Thymus (tissue), 11 donors: ENCODE data around the gene GRK5. TPM values are rescaled to one million over a fixed set of nuclear protein-coding genes. Genes with fewer than 3 reads are reported as not detected.
"Not testable (repeated sequence)": the region's sequence is repeated elsewhere in the genome, so short reads cannot be mapped to it uniquely, and the experiment has no call there.

Source experiments
- DNase-seq, 9 donors: peaks; one replicate each; pipeline ENCODE4 v3.0.0-alpha.2; 2013; ENCODE audit warnings: low spot score in 9 of 9, low read depth in 6 of 9, missing footprints in 1 of 9
- H3K27ac ChIP-seq, 2 donors: one replicate each; pipeline ENCODE4 v1.5.1; 2013; ENCODE audit warnings: control low read depth in 1 of 2, low read depth in 1 of 2, low read length in 1 of 2, mild to moderate bottlenecking in 1 of 2, moderate library complexity in 1 of 2
- H3K27me3 ChIP-seq, 2 donors: one replicate each; pipeline ENCODE4 v1.5.1; 2013; ENCODE audit warnings: low read length in 1 of 2; ENCODE audit not compliant: control insufficient read depth in 2 of 2, insufficient read depth in 1 of 2
- H3K36me3 ChIP-seq, 2 donors: one replicate each; pipeline ENCODE4 v1.5.1; 2013; ENCODE audit warnings: low read length in 1 of 2, mild to moderate bottlenecking in 1 of 2, moderate library complexity in 1 of 2; ENCODE audit not compliant: control insufficient read depth in 2 of 2, insufficient read depth in 2 of 2
- H3K4me1 ChIP-seq, 2 donors: one replicate each; pipeline ENCODE4 v1.5.1; 2013; ENCODE audit warnings: low read length in 2 of 2; ENCODE audit not compliant: control insufficient read depth in 2 of 2, insufficient read depth in 2 of 2
- H3K4me3 ChIP-seq, 2 donors: one replicate each; pipeline ENCODE4 v1.5.1; 2013; ENCODE audit warnings: low read length in 2 of 2, control low read depth in 1 of 2, mild to moderate bottlenecking in 1 of 2
- H3K9me3 ChIP-seq, 2 donors: one replicate each; pipeline ENCODE4 v1.5.1; 2013; ENCODE audit warnings: low read length in 1 of 2, mild to moderate bottlenecking in 1 of 2; ENCODE audit not compliant: control insufficient read depth in 2 of 2, insufficient read depth in 1 of 2
- WGBS: extraction: QIAGEN DNeasy Blood & Tissue Kit; methylation state at CpG from one replicate; pipeline ENCODE4 v1.1.7; 2013; 5-methylcytosine and 5-hydroxymethylcytosine counted together
- polyA plus RNA-seq: library from polyadenylated mRNA; stranded (reverse); fragments of 200-250 nt; gene quantifications from one replicate; pipeline ENCODE4 v1.2.3, GENCODE V29; 2013
- total RNA-seq: library from RNA; stranded (reverse); fragments of 120-200 nt; gene quantifications from one replicate; pipeline ENCODE4 v1.2.4, GENCODE V29; 2013
- donor health status: healthy.

The GRK5 gene
- total and polyA plus RNA-seq, 2 donors = 14.4 to 18.5 TPM

DNA sequence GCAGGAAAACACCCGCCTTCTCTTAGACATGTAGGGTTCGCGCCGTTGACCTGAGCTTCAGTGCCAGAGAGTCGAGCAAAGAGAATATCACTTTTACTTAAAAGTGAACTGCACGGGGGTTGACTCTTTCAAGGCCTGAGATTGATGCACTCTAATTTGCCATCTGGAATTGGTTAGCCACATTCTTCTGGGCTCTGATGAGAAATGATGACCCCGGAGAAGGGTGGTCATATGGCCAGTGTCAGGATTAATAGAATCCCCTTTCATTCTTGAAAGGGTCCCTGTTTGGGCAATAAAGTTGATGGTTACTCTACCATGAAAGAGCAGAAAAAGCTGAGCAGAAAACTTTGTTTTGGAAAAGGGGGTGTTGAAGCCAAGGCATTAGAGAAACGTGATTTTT is 31.2 kb downstream of the GRK5 start:
- Histone ChIP-seq H3K27ac (no peak overlapping the region), H3K9me3 (no peaks in the 10 kb centered on the region), H3K27me3 (no peaks in the 10 kb centered on the region), H3K4me1 (peaks cover 11 to 19% of the 10 kb centered on the region in 2 donors), H3K4me3 (no peak overlapping the region), H3K36me3 (peaks cover 0 to 4% of the 10 kb centered on the region in 2 donors)
- no peak for DNase-seq
- 95% methylated on average over 8 of the region's 8 CpGs for WGBS

GRCh38 chr10:119239015-119239414 is 31.6 kb downstream of the GRK5 start:
- H3K36me3 ChIP-seq, H3K4me3 ChIP-seq, DNase-seq, H3K27me3 ChIP-seq, H3K9me3 ChIP-seq, H3K27ac ChIP-seq: not testable (repeated sequence)
- peaks cover 11 to 19% of the 10 kb centered on the region in 2 donors for H3K4me1 ChIP-seq
- WGBS = 97% methylated on average over 6 of the region's 6 CpGs

DNA sequence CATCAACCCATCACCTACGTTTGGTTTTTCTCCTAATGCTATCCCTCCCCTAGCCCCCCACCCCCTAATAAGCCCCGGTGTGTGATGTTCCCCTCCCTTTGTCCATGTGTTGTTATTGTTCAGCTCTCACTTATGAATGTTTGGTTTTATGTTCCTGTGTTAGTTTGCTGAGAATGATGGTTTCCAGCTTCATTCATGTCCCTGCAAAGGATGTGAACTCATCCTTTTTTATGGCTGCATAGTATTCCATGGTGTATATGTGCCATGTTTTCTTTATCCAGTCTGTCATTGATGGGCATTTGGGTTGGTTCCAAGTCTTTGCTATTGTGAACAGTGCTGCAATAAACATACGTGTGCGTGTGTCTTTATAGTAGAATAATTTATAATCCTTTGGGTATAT is 32.3 kb downstream of the GRK5 start:
- not testable (repeated sequence) for DNase-seq, H3K27ac ChIP-seq, H3K27me3 ChIP-seq, H3K4me3 ChIP-seq, H3K9me3 ChIP-seq, H3K36me3 ChIP-seq
- H3K4me1 ChIP-seq = peaks cover 11 to 19% of the 10 kb centered on the region in 2 donors
- WGBS = 98% methylated on average over 4 of the region's 4 CpGs

DNA sequence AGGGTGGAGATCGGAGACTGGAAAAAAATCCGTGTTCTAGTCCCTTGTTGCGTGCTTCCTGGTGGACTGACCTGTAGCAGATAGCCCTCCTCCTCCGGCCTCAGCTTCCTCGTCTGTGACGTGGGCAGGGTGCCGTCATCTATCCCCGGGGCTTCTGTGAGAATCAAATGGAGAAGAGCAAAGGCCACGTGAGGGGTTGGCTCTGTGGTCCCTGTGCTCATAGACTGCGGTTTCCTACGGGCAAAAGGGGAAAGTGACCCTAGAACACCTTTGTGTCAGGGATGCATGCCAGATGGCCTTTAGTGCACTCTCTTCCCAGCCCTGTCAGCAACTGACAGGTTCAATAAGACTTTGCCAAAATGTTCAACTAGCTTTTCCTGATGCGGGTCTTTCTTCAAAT is 33.7 kb downstream of the GRK5 start:
- no peaks in the 10 kb centered on the region for H3K27me3 ChIP-seq
- WGBS = 94% methylated on average over 12 of the region's 12 CpGs
- no peak overlapping the region for H3K27ac ChIP-seq

GRCh38 chr10:119242186-119242585 is 34.8 kb downstream of the GRK5 start:
- 99% methylated on average over 7 of the region's 7 CpGs for WGBS
- Histone ChIP-seq H3K27ac (no peak overlapping the region), H3K4me3 (no peak overlapping the region)

More for the DNA sequence above, 33.7 kb downstream of the GRK5 start:
- no peak for DNase-seq
- H3K4me1 ChIP-seq = peaks cover 11 to 19% of the 10 kb centered on the region in 2 donors
- no peak overlapping the region for H3K4me3 ChIP-seq
- H3K36me3 ChIP-seq = peaks cover 0 to 4% of the 10 kb centered on the region in 2 donors
- H3K9me3 ChIP-seq = no peaks in the 10 kb centered on the region

DNA sequence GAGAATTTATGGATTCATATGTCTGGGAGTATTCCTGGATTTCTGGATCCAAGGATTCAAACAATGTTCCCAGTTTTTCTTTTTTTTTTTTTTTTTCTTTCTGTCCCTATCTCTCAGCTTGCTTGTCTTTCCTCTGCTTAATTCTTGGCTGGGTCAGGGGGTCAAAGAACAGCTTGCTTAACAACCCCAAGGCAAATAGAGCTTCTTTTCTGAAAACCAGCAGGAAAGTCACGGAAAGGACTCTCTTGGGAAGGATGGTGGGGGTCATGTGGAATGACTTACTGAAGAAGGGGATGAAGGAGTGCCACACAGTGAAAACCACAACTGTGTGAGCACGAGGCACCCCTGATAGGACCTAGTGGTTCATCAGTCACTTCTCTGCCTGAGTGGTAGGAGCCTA is 36.1 kb downstream of the GRK5 start:
- Histone ChIP-seq H3K4me3 (no peak overlapping the region), H3K4me1 (peaks cover 0 to 4% of the 10 kb centered on the region in 2 donors), H3K36me3 (peaks cover 0 to 4% of the 10 kb centered on the region in 2 donors), H3K27me3 (no peaks in the 10 kb centered on the region), H3K27ac (no peak overlapping the region), H3K9me3 (no peaks in the 10 kb centered on the region)
- 94% methylated on average over 2 of the region's 2 CpGs for WGBS
- DNase-seq = no peak

More at GRCh38 chr10:119242186-119242585, 34.8 kb downstream of the GRK5 start:
- H3K9me3 ChIP-seq = no peaks in the 10 kb centered on the region
- peaks cover 11 to 17% of the 10 kb centered on the region in 2 donors for H3K4me1 ChIP-seq
- no peak for DNase-seq
- peaks cover 0 to 4% of the 10 kb centered on the region in 2 donors for H3K36me3 ChIP-seq
- no peaks in the 10 kb centered on the region for H3K27me3 ChIP-seq

- H3K4me3 ChIP-seq = no peak overlapping the region
- no peaks in the 10 kb centered on the region for H3K9me3 ChIP-seq
- no peak for DNase-seq
- H3K4me1 ChIP-seq = peaks cover 0 to 2% of the 10 kb centered on the region in 2 donors
- no peaks in the 10 kb centered on the region for H3K27me3 ChIP-seq
- WGBS = 98% methylated on average over 1 of the region's 1 CpG
- H3K27ac ChIP-seq = no peak overlapping the region
- peaks cover 0 to 4% of the 10 kb centered on the region in 2 donors for H3K36me3 ChIP-seq
Observed at GRCh38 chr10:119243967-119244366, 36.6 kb downstream of the GRK5 start.

GRCh38 chr10:119245272-119245671 is 37.9 kb downstream of the GRK5 start:
- no peak overlapping the region for H3K4me3 ChIP-seq
- no peaks in the 10 kb centered on the region for H3K27me3 ChIP-seq
- WGBS = 96% methylated on average over 5 of the region's 5 CpGs
- no peak overlapping the region for H3K27ac ChIP-seq
- peaks cover 0 to 2% of the 10 kb centered on the region in 2 donors for H3K4me1 ChIP-seq
- H3K36me3 ChIP-seq = peaks cover 0 to 4% of the 10 kb centered on the region in 2 donors
- DNase-seq = no peak
- H3K9me3 ChIP-seq = no peaks in the 10 kb centered on the region

GRCh38 chr10:119246862-119247549 is 39.6 kb downstream of the GRK5 start:
- H3K4me1 ChIP-seq = peaks cover 0 to 2% of the 10 kb centered on the region in 2 donors
- H3K27ac ChIP-seq = no peak overlapping the region
- peaks cover 0 to 4% of the 10 kb centered on the region in 2 donors for H3K36me3 ChIP-seq
- H3K4me3 ChIP-seq = no peak overlapping the region
- WGBS = 95% methylated on average over 16 of the region's 16 CpGs
- DNase-seq = no peak
- no peaks in the 10 kb centered on the region for H3K27me3 ChIP-seq
- H3K9me3 ChIP-seq = no peaks in the 10 kb centered on the region
